GM19238 (cell line): ENCODE results near the gene DNLZ.
"Not testable (repeated sequence)": the region's sequence is repeated elsewhere in the genome, so short reads cannot be mapped to it uniquely, and the experiment has no call there.

Experiments used
- DNase-seq: peaks from one replicate; pipeline ENCODE4 v3.0.0; 2011; ENCODE audit warnings: low spot score; ENCODE audit not compliant: insufficient read length

DNLZ gene

GRCh38 chr9:136363106-136363948, at the start of gene DNLZ:
Gene DNLZ, minus strand, starts transcription at chr9:136363744. Its CDS starts 30 bp downstream, at chr9:136363714.
- DNase-seq: peak; percentile 100

- DNase-seq: no peak
Measured at GRCh38 chr9:136412962-136413361, 49.4 kb upstream of the DNLZ start.

GRCh38 chr9:136411378-136411777, 47.8 kb upstream of the DNLZ start:
- no peak for DNase-seq

GRCh38 chr9:136410500-136411287, 47.1 kb upstream of the DNLZ start, which contains the start of the genes ENTR1 and PMPCA:
Gene ENTR1, minus strand, starts transcription at chr9:136410614. Its CDS starts 217 bp downstream, at chr9:136410397.
Gene PMPCA, plus strand, starts transcription at chr9:136410658. Its CDS starts 11 bp downstream, at chr9:136410669.
- peak; percentile 99 for DNase-seq

- peak; percentile 52 for DNase-seq
Measured at GRCh38 chr9:136409557-136410455, 46.3 kb upstream of the DNLZ start.

GRCh38 chr9:136407911-136408310, 44.4 kb upstream of the DNLZ start:
- no peak for DNase-seq

GRCh38 chr9:136407061-136407460, 43.5 kb upstream of the DNLZ start:
- DNase-seq: not testable (repeated sequence)

GRCh38 chr9:136405904-136406303, 42.4 kb upstream of the DNLZ start:
- peak; percentile 59 for DNase-seq

GRCh38 chr9:136405481-136405880, 41.9 kb upstream of the DNLZ start:
- no peak for DNase-seq

- DNase-seq: no peak
Measured at GRCh38 chr9:136404801-136405136, 41.2 kb upstream of the DNLZ start.

GRCh38 chr9:136403915-136404800, 40.6 kb upstream of the DNLZ start:
- DNase-seq: peak; percentile 50

- peak; percentile 57 for DNase-seq
Measured at GRCh38 chr9:136403538-136403914, 40.0 kb upstream of the DNLZ start.

GRCh38 chr9:136402067-136402466, 38.5 kb upstream of the DNLZ start:
- DNase-seq: no peak

GRCh38 chr9:136401173-136401922, 37.8 kb upstream of the DNLZ start:
- no peak for DNase-seq

GRCh38 chr9:136400038-136400834, 36.7 kb upstream of the DNLZ start, which contains the start of gene SNAPC4:
Gene SNAPC4, minus strand, starts transcription at chr9:136400170. Its CDS starts 1,742 bp downstream, at chr9:136398428.
- peak; percentile 96 for DNase-seq

GRCh38 chr9:136399176-136400037, 35.9 kb upstream of the DNLZ start:
- peak; percentile 45 for DNase-seq

GRCh38 chr9:136398286-136398685, 34.7 kb upstream of the DNLZ start:
- no peak for DNase-seq

- DNase-seq: no peak
Measured at GRCh38 chr9:136397643-136398042, 34.1 kb upstream of the DNLZ start.
